ENCODE measurements around the gene WDR35.

WDR35 gene

DNA sequence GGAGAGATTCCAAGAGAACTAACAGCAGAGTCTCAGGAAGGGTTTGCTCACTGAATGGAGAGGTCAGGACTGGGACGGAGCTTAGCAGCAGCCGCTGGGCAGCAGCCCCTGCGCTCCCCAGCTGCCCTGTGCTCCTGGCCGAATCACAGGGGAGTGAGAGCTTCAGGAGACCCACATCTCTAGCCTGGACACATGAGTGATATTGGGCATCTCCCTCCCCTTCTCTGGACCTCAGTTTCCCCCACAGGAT is 22.1 kb upstream of the WDR35 start:
- peak overlapping the region in 1 of 2 donors; percentile 42 for H3K4me3 ChIP-seq (ENCODE audit: low read length in 2 of 2)
- peaks cover 18 to 26% of the 10 kb centered on the region in 2 donors for H3K27me3 ChIP-seq (ENCODE audit: control insufficient read depth in 2 of 2, insufficient read depth in 2 of 2, low read length in 2 of 2)
- no peaks in the 10 kb centered on the region for H3K36me3 ChIP-seq (ENCODE audit: control insufficient read depth in 2 of 2, insufficient read depth in 2 of 2, low read length in 2 of 2)
- H3K4me1 ChIP-seq (ENCODE audit: control insufficient read depth in 2 of 2, insufficient read depth in 2 of 2, low read length in 2 of 2): peaks cover 0 to 3% of the 10 kb centered on the region in 2 donors
- H3K9ac ChIP-seq (ENCODE audit: low read depth in 1 of 2, low read length in 2 of 2): no peak overlapping the region
- no peak overlapping the region for H3K27ac ChIP-seq (ENCODE audit: low read depth in 2 of 2, low read length in 2 of 2)
- H3K9me3 ChIP-seq (ENCODE audit: control insufficient read depth in 2 of 2, low read length in 2 of 2): no peaks in the 10 kb centered on the region

DNA sequence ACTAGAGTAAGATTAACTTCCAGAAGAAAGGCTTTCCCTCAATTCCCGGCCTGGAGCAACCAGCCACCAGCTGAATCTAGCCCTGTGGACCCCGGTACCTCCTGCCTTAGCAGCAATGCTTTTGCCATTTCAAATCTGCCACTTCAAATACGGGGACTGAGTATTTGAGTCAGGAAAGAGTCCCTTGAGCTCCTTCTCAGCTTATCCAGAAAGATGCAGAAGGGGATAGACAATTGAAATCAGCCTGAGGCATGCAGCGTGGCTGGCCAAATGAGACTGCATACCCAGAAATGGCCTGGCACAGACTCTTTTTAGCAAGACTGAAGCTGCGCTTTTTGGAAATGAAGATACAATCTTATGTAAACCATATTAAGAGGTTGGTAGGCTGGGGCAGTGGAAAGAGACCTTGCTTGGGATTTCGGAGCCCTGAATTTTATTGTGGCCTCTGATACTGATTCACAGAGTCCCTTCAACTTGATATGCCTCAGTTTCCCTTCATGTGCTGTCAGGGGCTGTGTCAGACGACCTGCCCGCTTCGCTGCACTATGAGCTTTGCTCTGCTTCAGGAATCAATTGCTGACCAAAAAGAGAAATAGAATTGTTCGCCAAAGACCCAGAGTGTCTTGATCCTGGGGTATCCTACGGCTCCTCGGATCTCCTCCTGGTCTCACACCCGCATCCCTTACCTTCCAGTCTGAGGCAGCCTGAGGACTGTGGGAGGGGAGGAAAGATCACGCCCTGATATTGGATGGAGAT is 21.5 kb upstream of the WDR35 start:
- peaks cover 18 to 26% of the 10 kb centered on the region in 2 donors for H3K27me3 ChIP-seq (ENCODE audit: control insufficient read depth in 2 of 2, insufficient read depth in 2 of 2, low read length in 2 of 2)
- no peak overlapping the region for H3K9ac ChIP-seq (ENCODE audit: low read depth in 1 of 2, low read length in 2 of 2)
- H3K4me3 ChIP-seq (ENCODE audit: low read length in 2 of 2): no peak overlapping the region
- H3K4me1 ChIP-seq (ENCODE audit: control insufficient read depth in 2 of 2, insufficient read depth in 2 of 2, low read length in 2 of 2): peaks cover 0 to 3% of the 10 kb centered on the region in 2 donors
- H3K9me3 ChIP-seq (ENCODE audit: control insufficient read depth in 2 of 2, low read length in 2 of 2): no peaks in the 10 kb centered on the region
- no peak overlapping the region for H3K27ac ChIP-seq (ENCODE audit: low read depth in 2 of 2, low read length in 2 of 2)
- H3K36me3 ChIP-seq (ENCODE audit: control insufficient read depth in 2 of 2, insufficient read depth in 2 of 2, low read length in 2 of 2): no peaks in the 10 kb centered on the region

DNA sequence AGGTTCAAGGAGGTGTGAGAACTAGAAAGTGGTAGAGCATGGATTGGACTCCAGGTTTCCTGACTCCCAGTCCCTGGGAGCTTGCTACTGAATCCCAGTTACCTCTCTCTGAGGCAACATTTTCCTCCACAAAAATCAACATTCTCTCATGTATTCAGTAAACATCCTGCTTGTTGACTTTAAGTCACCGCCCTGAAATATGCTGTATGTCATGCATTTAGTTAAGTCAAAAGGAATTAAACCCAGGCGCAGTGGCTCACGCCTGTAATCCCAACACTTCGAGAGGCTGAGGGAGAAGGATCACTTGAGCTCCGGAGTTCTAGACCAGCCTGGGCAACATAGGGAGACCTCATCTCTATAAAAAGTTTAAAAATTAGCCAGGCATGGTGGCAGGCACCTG is 18.8 kb upstream of the WDR35 start:
- Histone ChIP-seq H3K4me1 (ENCODE audit: control insufficient read depth in 2 of 2, insufficient read depth in 2 of 2, low read length in 2 of 2) (peaks cover 0 to 3% of the 10 kb centered on the region in 2 donors), H3K27me3 (ENCODE audit: control insufficient read depth in 2 of 2, insufficient read depth in 2 of 2, low read length in 2 of 2) (peaks cover 18 to 26% of the 10 kb centered on the region in 2 donors)

DNA sequence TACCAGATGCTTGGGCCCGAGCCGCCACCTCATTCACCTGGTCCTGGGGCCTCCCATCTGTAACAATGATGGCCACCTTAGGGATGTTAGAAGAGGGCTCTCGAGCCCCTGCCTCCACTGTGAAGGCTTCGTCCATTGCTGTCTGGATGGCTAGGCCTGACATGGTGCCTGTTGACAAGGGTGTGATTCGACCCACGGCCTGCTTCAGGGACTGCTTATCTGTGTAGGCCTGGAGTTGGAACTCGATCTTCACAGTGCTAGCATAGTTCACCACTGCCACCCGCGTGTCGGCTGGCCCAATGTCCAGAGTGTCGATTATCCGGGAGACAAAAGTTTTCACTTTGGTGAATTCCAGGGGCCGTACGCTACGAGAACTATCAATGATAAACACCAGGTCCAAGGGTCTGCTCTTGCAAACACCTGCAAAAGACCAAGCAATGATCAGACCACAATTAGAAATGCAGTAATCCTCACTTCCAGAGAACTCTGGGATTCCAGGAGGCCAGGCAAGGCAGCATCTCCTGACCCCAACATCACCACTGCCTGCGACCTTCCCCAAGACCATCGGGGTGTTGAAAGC is 16.1 kb upstream of the WDR35 start:
- no peaks in the 10 kb centered on the region for H3K4me1 ChIP-seq (ENCODE audit: control insufficient read depth in 2 of 2, insufficient read depth in 2 of 2, low read length in 2 of 2)
- H3K9me3 ChIP-seq (ENCODE audit: control insufficient read depth in 2 of 2, low read length in 2 of 2): no peaks in the 10 kb centered on the region
- no peak overlapping the region for H3K9ac ChIP-seq (ENCODE audit: low read depth in 1 of 2, low read length in 2 of 2)
- no peak overlapping the region for H3K4me3 ChIP-seq (ENCODE audit: low read length in 2 of 2)
- no peak overlapping the region for H3K27ac ChIP-seq (ENCODE audit: low read depth in 2 of 2, low read length in 2 of 2)
- peaks cover 6 to 10% of the 10 kb centered on the region in 2 donors for H3K27me3 ChIP-seq (ENCODE audit: control insufficient read depth in 2 of 2, insufficient read depth in 2 of 2, low read length in 2 of 2)
- no peaks in the 10 kb centered on the region for H3K36me3 ChIP-seq (ENCODE audit: control insufficient read depth in 2 of 2, insufficient read depth in 2 of 2, low read length in 2 of 2)

More for the DNA sequence above, 18.8 kb upstream of the WDR35 start:
- Histone ChIP-seq H3K9me3 (ENCODE audit: control insufficient read depth in 2 of 2, low read length in 2 of 2) (no peaks in the 10 kb centered on the region), H3K4me3 (ENCODE audit: low read length in 2 of 2) (no peak overlapping the region), H3K36me3 (ENCODE audit: control insufficient read depth in 2 of 2, insufficient read depth in 2 of 2, low read length in 2 of 2) (no peaks in the 10 kb centered on the region), H3K9ac (ENCODE audit: low read depth in 1 of 2, low read length in 2 of 2) (no peak overlapping the region), H3K27ac (ENCODE audit: low read depth in 2 of 2, low read length in 2 of 2) (no peak overlapping the region)

DNA sequence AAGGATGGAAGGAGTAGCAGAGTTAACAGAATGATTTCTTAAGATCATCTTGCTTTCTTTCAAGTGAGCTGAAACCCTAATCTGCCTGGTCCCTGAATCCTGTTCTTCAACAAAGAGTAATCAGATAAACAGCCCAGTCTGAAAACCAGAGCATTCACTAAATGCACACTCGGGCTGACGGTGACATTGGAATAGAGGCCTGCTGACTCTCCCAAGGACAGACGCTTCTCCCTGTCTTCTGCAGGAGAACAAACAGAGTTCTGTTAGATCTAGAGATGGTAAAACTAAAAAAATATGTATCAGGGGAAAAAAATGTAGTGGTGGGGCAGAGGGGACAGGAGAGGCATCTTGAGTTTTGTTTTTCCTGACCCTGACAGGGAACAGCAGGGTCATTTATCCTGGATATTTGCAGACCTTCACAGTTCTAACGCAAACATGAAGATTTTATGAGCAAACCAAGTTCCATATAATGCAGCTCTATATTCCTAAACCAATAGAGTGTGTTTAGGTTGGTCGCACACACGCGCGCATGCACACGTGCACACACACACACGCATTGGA is 15.2 kb upstream of the WDR35 start:
- Histone ChIP-seq H3K4me1 (ENCODE audit: control insufficient read depth in 2 of 2, insufficient read depth in 2 of 2, low read length in 2 of 2) (no peaks in the 10 kb centered on the region), H3K9me3 (ENCODE audit: control insufficient read depth in 2 of 2, low read length in 2 of 2) (no peaks in the 10 kb centered on the region), H3K36me3 (ENCODE audit: control insufficient read depth in 2 of 2, insufficient read depth in 2 of 2, low read length in 2 of 2) (no peaks in the 10 kb centered on the region), H3K27ac (ENCODE audit: low read depth in 2 of 2, low read length in 2 of 2) (no peak overlapping the region), H3K4me3 (ENCODE audit: low read length in 2 of 2) (no peak overlapping the region), H3K9ac (ENCODE audit: low read depth in 1 of 2, low read length in 2 of 2) (no peak overlapping the region), H3K27me3 (ENCODE audit: control insufficient read depth in 2 of 2, insufficient read depth in 2 of 2, low read length in 2 of 2) (peaks cover 0 to 2% of the 10 kb centered on the region in 2 donors)

DNA sequence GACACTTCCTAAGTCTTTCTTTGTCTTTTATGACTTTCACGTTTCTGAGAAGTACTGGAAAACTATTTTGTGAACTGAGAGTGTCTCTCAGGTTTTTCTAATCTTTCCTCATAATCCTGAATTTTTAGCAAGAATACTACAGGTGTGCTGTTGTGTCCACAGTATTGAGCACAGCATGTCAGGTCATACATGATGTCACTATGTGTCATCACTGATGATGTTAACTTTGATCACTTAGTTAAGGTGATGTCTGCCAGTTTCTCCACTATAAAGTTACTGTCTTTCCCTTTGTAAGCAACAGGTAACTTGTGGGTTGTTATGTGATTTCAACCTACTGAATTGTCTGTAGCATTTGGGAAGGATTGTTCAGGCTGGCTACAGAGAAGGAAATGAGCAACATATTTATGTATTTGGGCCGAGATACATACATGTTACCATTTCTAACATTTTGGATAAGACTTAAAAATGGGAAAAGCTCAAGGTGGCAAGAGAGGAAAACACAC is 11.5 kb upstream of the WDR35 start:
- no peak overlapping the region for H3K9ac ChIP-seq (ENCODE audit: low read depth in 1 of 2, low read length in 2 of 2)
- H3K4me3 ChIP-seq (ENCODE audit: low read length in 2 of 2): no peak overlapping the region
- H3K27me3 ChIP-seq (ENCODE audit: control insufficient read depth in 2 of 2, insufficient read depth in 2 of 2, low read length in 2 of 2): no peaks in the 10 kb centered on the region
- H3K4me1 ChIP-seq (ENCODE audit: control insufficient read depth in 2 of 2, insufficient read depth in 2 of 2, low read length in 2 of 2): no peaks in the 10 kb centered on the region
- no peaks in the 10 kb centered on the region for H3K9me3 ChIP-seq (ENCODE audit: control insufficient read depth in 2 of 2, low read length in 2 of 2)
- H3K36me3 ChIP-seq (ENCODE audit: control insufficient read depth in 2 of 2, insufficient read depth in 2 of 2, low read length in 2 of 2): no peaks in the 10 kb centered on the region
- H3K27ac ChIP-seq (ENCODE audit: low read depth in 2 of 2, low read length in 2 of 2): no peak overlapping the region

DNA sequence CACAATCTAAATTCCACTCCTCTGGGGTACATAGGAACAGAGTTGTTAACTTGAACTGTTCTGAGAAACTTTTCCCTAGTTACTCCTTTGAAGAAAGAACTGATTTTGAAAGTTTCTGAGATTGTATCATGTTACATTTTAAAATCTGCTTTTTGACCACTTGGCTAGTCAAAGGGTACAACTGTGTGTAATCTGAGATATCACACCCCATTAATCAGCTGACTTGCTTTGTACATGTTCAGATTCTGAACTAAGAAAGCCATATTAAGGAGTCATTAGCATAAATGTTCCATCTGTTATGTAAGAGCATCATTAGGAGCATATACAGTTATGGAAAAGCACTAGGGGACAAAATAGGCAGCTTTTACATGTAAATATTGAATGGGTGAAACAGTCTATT is 3.8 kb upstream of the WDR35 start:
- no peaks in the 10 kb centered on the region for H3K9me3 ChIP-seq (ENCODE audit: control insufficient read depth in 2 of 2, low read length in 2 of 2)
- H3K4me3 ChIP-seq (ENCODE audit: low read length in 2 of 2): no peak overlapping the region
- H3K27ac ChIP-seq (ENCODE audit: low read depth in 2 of 2, low read length in 2 of 2): no peak overlapping the region
- H3K36me3 ChIP-seq (ENCODE audit: control insufficient read depth in 2 of 2, insufficient read depth in 2 of 2, low read length in 2 of 2): no peaks in the 10 kb centered on the region
- H3K9ac ChIP-seq (ENCODE audit: low read depth in 1 of 2, low read length in 2 of 2): no peak overlapping the region
- H3K4me1 ChIP-seq (ENCODE audit: control insufficient read depth in 2 of 2, insufficient read depth in 2 of 2, low read length in 2 of 2): peaks cover 5% of the 10 kb centered on the region in 2 donors
- H3K27me3 ChIP-seq (ENCODE audit: control insufficient read depth in 2 of 2, insufficient read depth in 2 of 2, low read length in 2 of 2): peaks cover 0 to 7% of the 10 kb centered on the region in 2 donors

DNA sequence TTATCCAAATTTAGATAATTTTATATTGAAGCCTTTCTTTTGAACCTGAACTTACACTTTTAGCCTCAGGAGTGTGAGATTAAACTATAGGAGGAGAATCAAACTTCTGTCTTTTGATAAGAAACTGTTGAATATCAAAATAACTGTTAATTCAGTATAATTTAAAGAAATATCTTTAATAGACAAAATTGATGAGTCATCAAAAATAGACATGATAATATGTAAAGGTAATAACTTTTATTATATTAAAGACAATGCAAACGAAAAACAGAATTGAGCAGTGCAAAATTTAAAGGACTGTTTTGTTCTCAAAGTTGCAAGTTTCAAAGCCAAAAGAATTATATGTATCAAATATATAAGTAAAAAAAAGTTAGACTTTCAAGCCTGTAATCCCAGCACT is 2.0 kb upstream of the WDR35 start:
- no peaks in the 10 kb centered on the region for H3K9me3 ChIP-seq (ENCODE audit: control insufficient read depth in 2 of 2, low read length in 2 of 2)
- H3K4me3 ChIP-seq (ENCODE audit: low read length in 2 of 2): no peak overlapping the region
- H3K9ac ChIP-seq (ENCODE audit: low read depth in 1 of 2, low read length in 2 of 2): no peak overlapping the region
- no peaks in the 10 kb centered on the region for H3K36me3 ChIP-seq (ENCODE audit: control insufficient read depth in 2 of 2, insufficient read depth in 2 of 2, low read length in 2 of 2)
- no peak overlapping the region for H3K27ac ChIP-seq (ENCODE audit: low read depth in 2 of 2, low read length in 2 of 2)
- H3K27me3 ChIP-seq (ENCODE audit: control insufficient read depth in 2 of 2, insufficient read depth in 2 of 2, low read length in 2 of 2): peaks cover 0 to 7% of the 10 kb centered on the region in 2 donors
- peaks cover 5% of the 10 kb centered on the region in 2 donors for H3K4me1 ChIP-seq (ENCODE audit: control insufficient read depth in 2 of 2, insufficient read depth in 2 of 2, low read length in 2 of 2)

DNA sequence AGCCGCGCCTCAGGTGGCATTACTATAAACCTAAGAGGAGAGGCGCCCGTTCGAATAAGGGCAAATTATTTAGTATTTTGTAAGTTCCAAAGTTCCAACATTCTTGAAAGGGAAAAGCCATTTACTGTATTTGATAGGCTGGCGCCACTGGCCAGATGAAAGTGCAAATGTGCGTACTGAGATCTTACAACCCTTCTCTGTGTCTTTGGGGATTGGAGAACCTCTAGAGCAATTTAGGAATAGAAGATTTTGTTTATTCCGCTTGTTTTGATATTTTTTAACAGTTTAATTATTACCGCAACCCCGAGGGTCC is 467 bp upstream of the WDR35 start:
- H3K4me1 ChIP-seq (ENCODE audit: control insufficient read depth in 2 of 2, insufficient read depth in 2 of 2, low read length in 2 of 2): peaks cover 5% of the 10 kb centered on the region in 2 donors
- H3K27ac ChIP-seq (ENCODE audit: low read depth in 2 of 2, low read length in 2 of 2): peak overlapping the region in 1 of 2 donors; percentile 24
- H3K4me3 ChIP-seq (ENCODE audit: low read length in 2 of 2): peak overlapping the region; percentile 77 to 87
- H3K9me3 ChIP-seq (ENCODE audit: control insufficient read depth in 2 of 2, low read length in 2 of 2): no peaks in the 10 kb centered on the region
- H3K36me3 ChIP-seq (ENCODE audit: control insufficient read depth in 2 of 2, insufficient read depth in 2 of 2, low read length in 2 of 2): no peaks in the 10 kb centered on the region
- peaks cover 0 to 7% of the 10 kb centered on the region in 2 donors for H3K27me3 ChIP-seq (ENCODE audit: control insufficient read depth in 2 of 2, insufficient read depth in 2 of 2, low read length in 2 of 2)
- H3K9ac ChIP-seq (ENCODE audit: low read depth in 1 of 2, low read length in 2 of 2): peak overlapping the region in 1 of 2 donors; percentile 63

DNA sequence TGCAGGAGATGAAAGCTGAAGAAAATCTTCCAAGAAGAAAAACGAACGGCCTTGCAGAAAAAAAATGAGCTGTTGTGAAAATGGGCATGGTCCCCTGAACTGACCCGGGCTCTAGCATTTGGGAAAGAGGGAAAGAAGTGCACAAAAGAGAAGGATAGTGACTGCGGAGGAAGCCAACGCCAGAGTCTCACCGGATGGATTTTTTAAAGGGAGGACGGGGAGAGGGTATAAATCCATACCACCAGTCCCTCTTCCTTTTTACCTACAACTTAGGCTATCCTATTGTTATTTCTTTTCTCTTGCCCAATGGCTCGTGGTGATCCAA is 601 bp downstream of the WDR35 start:
- H3K27ac ChIP-seq (ENCODE audit: low read depth in 2 of 2, low read length in 2 of 2): no peak overlapping the region
- peaks cover 0 to 7% of the 10 kb centered on the region in 2 donors for H3K27me3 ChIP-seq (ENCODE audit: control insufficient read depth in 2 of 2, insufficient read depth in 2 of 2, low read length in 2 of 2)

More for the DNA sequence above, 601 bp downstream of the WDR35 start:
- H3K36me3 ChIP-seq (ENCODE audit: control insufficient read depth in 2 of 2, insufficient read depth in 2 of 2, low read length in 2 of 2): no peaks in the 10 kb centered on the region
- no peaks in the 10 kb centered on the region for H3K9me3 ChIP-seq (ENCODE audit: control insufficient read depth in 2 of 2, low read length in 2 of 2)
- peaks cover 5% of the 10 kb centered on the region in 2 donors for H3K4me1 ChIP-seq (ENCODE audit: control insufficient read depth in 2 of 2, insufficient read depth in 2 of 2, low read length in 2 of 2)
- peak overlapping the region in 1 of 2 donors; percentile 63 for H3K9ac ChIP-seq (ENCODE audit: low read depth in 1 of 2, low read length in 2 of 2)
- H3K4me3 ChIP-seq (ENCODE audit: low read length in 2 of 2): peak overlapping the region; percentile 77 to 87
